Loucy (cell line): ENCODE results near the gene SPATA7.

Experiments
- H2AFZ ChIP-seq: fragments of 200-600 bp; sonication (generic); 2 replicates; pipeline ENCODE4 v1.6.0; 2016; ENCODE audit warnings: antibody characterized with exemption, mild to moderate bottlenecking, low read length, moderate library complexity
- H3F3A ChIP-seq: fragments of 200-600 bp; 2 replicates; pipeline ENCODE4 v1.6.0; 2016; ENCODE audit warnings: antibody characterized with exemption, low read depth, mild to moderate bottlenecking
- H3K27me3 ChIP-seq: fragments of 200-600 bp; sonication (generic); 2 replicates; pipeline ENCODE4 v1.6.1; 2014; ENCODE audit warnings: low read length, mild to moderate bottlenecking; ENCODE audit not compliant: insufficient read depth, poor library complexity, severe bottlenecking
- H3K36me3 ChIP-seq: fragments of 200-600 bp; sonication (generic); 2 replicates; pipeline ENCODE4 v1.6.1; 2016; ENCODE audit warnings: low read length; ENCODE audit not compliant: insufficient read depth
- H3K4me1 ChIP-seq: fragments of 200-600 bp; sonication (generic); 2 replicates; pipeline ENCODE4 v1.5.1; 2014; ENCODE audit warnings: low read length, mild to moderate bottlenecking; ENCODE audit not compliant: insufficient read depth, poor library complexity, severe bottlenecking
- H3K4me2 ChIP-seq: fragments of 200-600 bp; sonication (generic); 2 replicates; pipeline ENCODE4 v1.6.0; 2014; ENCODE audit warnings: antibody characterized with exemption, low read length, low read depth, mild to moderate bottlenecking; ENCODE audit not compliant: poor library complexity, severe bottlenecking
- H3K4me3 ChIP-seq: fragments of 200-600 bp; sonication (generic); 2 replicates; pipeline ENCODE4 v1.5.1; 2014; ENCODE audit warnings: low read length, mild to moderate bottlenecking, mixed read lengths; ENCODE audit not compliant: poor library complexity, severe bottlenecking
- H3K79me2 ChIP-seq: fragments of 200-600 bp; sonication (generic); 2 replicates; pipeline ENCODE4 v1.6.1; 2014; ENCODE audit warnings: low read length; ENCODE audit not compliant: insufficient read depth
- H3K9ac ChIP-seq: fragments of 200-600 bp; sonication (generic); 2 replicates; pipeline ENCODE4 v1.6.0; 2014; ENCODE audit warnings: mild to moderate bottlenecking, low read depth, low read length, moderate library complexity; ENCODE audit not compliant: poor library complexity, severe bottlenecking
- H3K9me2 ChIP-seq: fragments of 200-600 bp; sonication (generic); replicated peaks from 2 replicates; pipeline ENCODE4 v1.6.1; 2016; ENCODE audit warnings: low read depth, low read length, mixed read lengths
- H3K9me3 ChIP-seq: fragments of 200-600 bp; sonication (generic); 2 replicates; pipeline ENCODE4 v1.6.1; 2014; ENCODE audit warnings: mild to moderate bottlenecking, antibody characterized with exemption, low read length, low read depth; ENCODE audit not compliant: insufficient read depth
- H4K20me1 ChIP-seq: fragments of 200-600 bp; sonication (generic); 2 replicates; pipeline ENCODE4 v1.6.0; 2014; ENCODE audit warnings: antibody characterized with exemption, low read length, mild to moderate bottlenecking; ENCODE audit not compliant: insufficient read depth, poor library complexity, severe bottlenecking
- CTCF ChIP-seq: fragments of 200-600 bp; sonication (generic); conservative IDR thresholded peaks from 2 replicates; pipeline ENCODE4 v1.5.1; 2014; ENCODE audit warnings: mild to moderate bottlenecking, antibody characterized with exemption, low read length
- EZH2phosphoT487 ChIP-seq: fragments of 200-600 bp; IDR thresholded peaks from 2 replicates; pipeline ENCODE4 v1.6.1; 2018; ENCODE audit warnings: antibody characterized with exemption, mild to moderate bottlenecking, moderate library complexity, borderline replicate concordance

The SPATA7 gene

GRCh38 chr14:88352698-88353097 lies 32.8 kb upstream of the SPATA7 start:
- Histone ChIP-seq H3K36me3 (no peaks in the 10 kb centered on the region), H3K9me3 (no peaks in the 10 kb centered on the region), H2AFZ (no peak overlapping the region), H3F3A (no peaks in the 10 kb centered on the region), H3K9me2 (no peaks in the 10 kb centered on the region), H3K9ac (no peak overlapping the region), H3K4me3 (no peak overlapping the region), H3K27me3 (no peaks in the 10 kb centered on the region), H4K20me1 (no peaks in the 10 kb centered on the region), H3K4me2 (no peak overlapping the region), H3K79me2 (no peaks in the 10 kb centered on the region), H3K4me1 (no peaks in the 10 kb centered on the region)
- TF ChIP-seq EZH2phosphoT487 (no peak), CTCF (no peak)

GRCh38 chr14:88354358-88354757 lies 31.1 kb upstream of the SPATA7 start:
- no peaks in the 10 kb centered on the region for H3F3A ChIP-seq
- H3K9me2 ChIP-seq, result no peaks in the 10 kb centered on the region
- H3K9ac ChIP-seq, result no peak overlapping the region
- no peak overlapping the region for H3K4me3 ChIP-seq
- no peaks in the 10 kb centered on the region for H4K20me1 ChIP-seq
- H2AFZ ChIP-seq, result no peak overlapping the region
- no peak overlapping the region for H3K4me2 ChIP-seq
- TF ChIP-seq CTCF, result no peak
- TF ChIP-seq EZH2phosphoT487, result no peak
- no peaks in the 10 kb centered on the region for H3K4me1 ChIP-seq
- H3K9me3 ChIP-seq, result no peaks in the 10 kb centered on the region
- no peaks in the 10 kb centered on the region for H3K27me3 ChIP-seq
- no peaks in the 10 kb centered on the region for H3K79me2 ChIP-seq
- H3K36me3 ChIP-seq, result no peaks in the 10 kb centered on the region

- H3K9ac ChIP-seq, result no peak overlapping the region
Observed at GRCh38 chr14:88359500-88359899, 26.0 kb upstream of the SPATA7 start.

More at GRCh38 chr14:88359500-88359899, 26.0 kb upstream of the SPATA7 start:
- Histone ChIP-seq H4K20me1 (no peaks in the 10 kb centered on the region), H2AFZ (no peak overlapping the region), H3K9me3 (no peaks in the 10 kb centered on the region), H3K4me1 (no peaks in the 10 kb centered on the region), H3K4me2 (no peak overlapping the region), H3K9me2 (no peaks in the 10 kb centered on the region), H3K27me3 (no peaks in the 10 kb centered on the region), H3F3A (no peaks in the 10 kb centered on the region), H3K79me2 (no peaks in the 10 kb centered on the region), H3K4me3 (no peak overlapping the region), H3K36me3 (no peaks in the 10 kb centered on the region)
- TF ChIP-seq CTCF, result no peak
- no peak for TF ChIP-seq EZH2phosphoT487
